ENCODE data around the gene KIR2DL1. TPM values are rescaled to one million over a fixed set of nuclear protein-coding genes. Genes with fewer than 3 reads are reported as not detected.
"Not testable (repeated sequence)": the region's sequence is repeated elsewhere in the genome, so short reads cannot be mapped to it uniquely, and the experiment has no call there.

The KIR2DL1 gene
- total and polyA plus RNA-seq, 7 experiments from 2014 or later, result 1.0 to 1.2 TPM; not detected in 5

GRCh38 chr19:54729416-54730188 is 40.0 kb upstream of the KIR2DL1 start:
- H3K4me3 Mint-ChIP-seq, result no peak overlapping the region
- ChIA-PET POLR2A (no interaction called here), CTCF (no interaction called here)
- intact Hi-C loops (cut with micrococcal nuclease), result no loop called here
- H3K36me3 Mint-ChIP-seq, result peaks cover 0 to 8% (median 3%) of the 10 kb centered on the region in 5 donors
- no peak overlapping the region for H3K27ac ChIP-seq (ENCODE audit: low read depth, low read length)
- peaks cover 0 to 35% (median 10%) of the 10 kb centered on the region in 11 donors for H3K9me3 Mint-ChIP-seq
- H3K27me3 ChIP-seq (ENCODE audit: control insufficient read depth in 2 of 2, insufficient read depth in 2 of 2, low read length in 2 of 2), result no peaks in the 10 kb centered on the region
- H3K9me3 ChIP-seq (ENCODE audit: control insufficient read depth in 2 of 3, low read length in 3 of 3), result no peaks in the 10 kb centered on the region
- H3K36me3 ChIP-seq (ENCODE audit: control insufficient read depth in 2 of 3, insufficient read depth in 3 of 3, low read length in 3 of 3), result no peaks in the 10 kb centered on the region
- H3K27ac Mint-ChIP-seq, result no peak overlapping the region
- peaks cover 0 to 8% (median 0%) of the 10 kb centered on the region in 7 donors for H3K4me1 Mint-ChIP-seq
- H3K4me1 ChIP-seq (ENCODE audit: control insufficient read depth in 2 of 2, insufficient read depth in 2 of 2, low read length in 2 of 2), result no peaks in the 10 kb centered on the region
- no peak for DNase-seq
- H3K4me3 ChIP-seq (ENCODE audit: low read length), result no peak overlapping the region
- ATAC-seq, result no peak
- H3K27me3 Mint-ChIP-seq, result peaks cover 0 to 54% (median 37%) of the 10 kb centered on the region in 5 donors

GRCh38 chr19:54731191-54731590 is 38.4 kb upstream of the KIR2DL1 start:
- POLR2A ChIA-PET, result no interaction called here
- CTCF ChIA-PET, result no interaction called here
- peaks cover 0 to 40% (median 11%) of the 10 kb centered on the region in 11 donors for H3K9me3 Mint-ChIP-seq

GRCh38 chr19:54738306-54738705 is 31.3 kb upstream of the KIR2DL1 start, which contains the start of gene KIR2DL3:
KIR2DL3 (plus strand) TSS chr19:54738513; CDS start chr19:54738546, 33 bp downstream.
- DNase-seq; H3K4me1 ChIP-seq (ENCODE audit: control insufficient read depth in 2 of 2, insufficient read depth in 2 of 2, low read length in 2 of 2); H3K4me3 Mint-ChIP-seq; intact Hi-C loops (cut with micrococcal nuclease); H3K27me3 ChIP-seq (ENCODE audit: control insufficient read depth in 2 of 2, insufficient read depth in 2 of 2, low read length in 2 of 2); H3K9me3 ChIP-seq (ENCODE audit: control insufficient read depth in 2 of 3, low read length in 3 of 3); POLR2A ChIA-PET; H3K27ac ChIP-seq (ENCODE audit: low read depth, low read length); H3K4me3 ChIP-seq (ENCODE audit: low read length); H3K27ac Mint-ChIP-seq; H3K4me1 Mint-ChIP-seq; ATAC-seq; H3K36me3 ChIP-seq (ENCODE audit: control insufficient read depth in 2 of 3, insufficient read depth in 3 of 3, low read length in 3 of 3); CTCF ChIA-PET: not testable (repeated sequence)
- H3K9me3 Mint-ChIP-seq, result peaks cover 0 to 31% (median 8%) of the 10 kb centered on the region in 11 donors
- peaks cover 0 to 47% (median 24%) of the 10 kb centered on the region in 5 donors for H3K27me3 Mint-ChIP-seq
- peaks cover 0 to 11% (median 0%) of the 10 kb centered on the region in 5 donors for H3K36me3 Mint-ChIP-seq

More at GRCh38 chr19:54731191-54731590, 38.4 kb upstream of the KIR2DL1 start:
- H3K36me3 ChIP-seq (ENCODE audit: control insufficient read depth in 2 of 3, insufficient read depth in 3 of 3, low read length in 3 of 3), result no peaks in the 10 kb centered on the region
- H3K4me3 Mint-ChIP-seq, result no peak overlapping the region
- peaks cover 0 to 50% (median 33%) of the 10 kb centered on the region in 5 donors for H3K27me3 Mint-ChIP-seq
- no peak overlapping the region for H3K4me3 ChIP-seq (ENCODE audit: low read length)
- no peaks in the 10 kb centered on the region for H3K4me1 ChIP-seq (ENCODE audit: control insufficient read depth in 2 of 2, insufficient read depth in 2 of 2, low read length in 2 of 2)
- H3K27ac Mint-ChIP-seq, result no peak overlapping the region
- ATAC-seq, result no peak
- H3K27ac ChIP-seq (ENCODE audit: low read depth, low read length), result no peak overlapping the region
- intact Hi-C loops (cut with micrococcal nuclease), result no loop called here
- DNase-seq, result no peak
- H3K9me3 ChIP-seq (ENCODE audit: control insufficient read depth in 2 of 3, low read length in 3 of 3), result no peaks in the 10 kb centered on the region
- peaks cover 0 to 8% (median 0%) of the 10 kb centered on the region in 7 donors for H3K4me1 Mint-ChIP-seq
- no peaks in the 10 kb centered on the region for H3K27me3 ChIP-seq (ENCODE audit: control insufficient read depth in 2 of 2, insufficient read depth in 2 of 2, low read length in 2 of 2)
- peaks cover 0 to 8% (median 3%) of the 10 kb centered on the region in 5 donors for H3K36me3 Mint-ChIP-seq

- DNase-seq (no peak), ATAC-seq (no peak)
- ChIA-PET POLR2A (no interaction called here), CTCF (no interaction called here)
- Histone ChIP-seq H3K27ac (ENCODE audit: low read depth, low read length) (no peak overlapping the region), H3K27me3 (ENCODE audit: control insufficient read depth in 2 of 2, insufficient read depth in 2 of 2, low read length in 2 of 2) (no peaks in the 10 kb centered on the region), H3K4me1 (ENCODE audit: control insufficient read depth in 2 of 2, insufficient read depth in 2 of 2, low read length in 2 of 2) (no peaks in the 10 kb centered on the region), H3K4me3 (ENCODE audit: low read length) (no peak overlapping the region), H3K36me3 (ENCODE audit: control insufficient read depth in 2 of 3, insufficient read depth in 3 of 3, low read length in 3 of 3) (no peaks in the 10 kb centered on the region), H3K9me3 (ENCODE audit: control insufficient read depth in 2 of 3, low read length in 3 of 3) (no peaks in the 10 kb centered on the region)
- peaks cover 0 to 5% (median 0%) of the 10 kb centered on the region in 7 donors for H3K4me1 Mint-ChIP-seq
- H3K4me3 Mint-ChIP-seq, result no peak overlapping the region
- H3K9me3 Mint-ChIP-seq, result peaks cover 0 to 29% (median 6%) of the 10 kb centered on the region in 11 donors
- peaks cover 0 to 44% (median 21%) of the 10 kb centered on the region in 5 donors for H3K27me3 Mint-ChIP-seq
- H3K36me3 Mint-ChIP-seq, result peaks cover 0 to 11% (median 0%) of the 10 kb centered on the region in 5 donors
- intact Hi-C loops (cut with micrococcal nuclease), result no loop called here
- no peak overlapping the region for H3K27ac Mint-ChIP-seq
Measured at GRCh38 chr19:54738715-54739114, 30.9 kb upstream of the KIR2DL1 start.

GRCh38 chr19:54739587-54740497 is 29.8 kb upstream of the KIR2DL1 start:
- Histone ChIP-seq H3K27me3 (ENCODE audit: control insufficient read depth in 2 of 2, insufficient read depth in 2 of 2, low read length in 2 of 2) (no peaks in the 10 kb centered on the region), H3K4me3 (ENCODE audit: low read length) (no peak overlapping the region), H3K27ac (ENCODE audit: low read depth, low read length) (no peak overlapping the region), H3K9me3 (ENCODE audit: control insufficient read depth in 2 of 3, low read length in 3 of 3) (no peaks in the 10 kb centered on the region), H3K4me1 (ENCODE audit: control insufficient read depth in 2 of 2, insufficient read depth in 2 of 2, low read length in 2 of 2) (no peaks in the 10 kb centered on the region), H3K36me3 (ENCODE audit: control insufficient read depth in 2 of 3, insufficient read depth in 3 of 3, low read length in 3 of 3) (no peaks in the 10 kb centered on the region)
- Mint-ChIP-seq H3K4me1 (peaks cover 0 to 5% (median 0%) of the 10 kb centered on the region in 7 donors), H3K4me3 (no peak overlapping the region), H3K36me3 (peaks cover 0 to 3% (median 0%) of the 10 kb centered on the region in 5 donors), H3K27ac (no peak overlapping the region), H3K9me3 (peaks cover 0 to 25% (median 1%) of the 10 kb centered on the region in 11 donors), H3K27me3 (peaks cover 0 to 36% (median 16%) of the 10 kb centered on the region in 5 donors)
- CTCF ChIA-PET, result no interaction called here
- POLR2A ChIA-PET, result no interaction called here
- ATAC-seq (no peak), DNase-seq (no peak)
- intact Hi-C loops (cut with micrococcal nuclease), result no loop called here

GRCh38 chr19:54741950-54742349 is 27.6 kb upstream of the KIR2DL1 start:
- H3K36me3 ChIP-seq (ENCODE audit: control insufficient read depth in 2 of 3, insufficient read depth in 3 of 3, low read length in 3 of 3); H3K27ac Mint-ChIP-seq; H3K36me3 Mint-ChIP-seq; H3K4me3 ChIP-seq (ENCODE audit: low read length); H3K27ac ChIP-seq (ENCODE audit: low read depth, low read length); H3K9me3 ChIP-seq (ENCODE audit: control insufficient read depth in 2 of 3, low read length in 3 of 3); H3K27me3 ChIP-seq (ENCODE audit: control insufficient read depth in 2 of 2, insufficient read depth in 2 of 2, low read length in 2 of 2); H3K4me1 ChIP-seq (ENCODE audit: control insufficient read depth in 2 of 2, insufficient read depth in 2 of 2, low read length in 2 of 2); ATAC-seq; intact Hi-C loops (cut with micrococcal nuclease); H3K4me3 Mint-ChIP-seq; CTCF ChIA-PET; H3K4me1 Mint-ChIP-seq; POLR2A ChIA-PET; DNase-seq: not testable (repeated sequence)
- Mint-ChIP-seq H3K9me3 (peaks cover 0 to 15% (median 2%) of the 10 kb centered on the region in 11 donors), H3K27me3 (peaks cover 0 to 36% (median 14%) of the 10 kb centered on the region in 5 donors)
